Breast epithelium (tissue), 3 donors: ENCODE measurements around the gene ZNF121.
"Not testable (repeated sequence)": the region's sequence is repeated elsewhere in the genome, so short reads cannot be mapped to it uniquely, and the experiment has no call there.

Source experiments
- CTCF ChIP-seq, 3 donors: fragments of 450-650 bp; IDR thresholded peaks; one replicate each; pipeline ENCODE4 v1.5.1; 2016 to 2017; ENCODE audit warnings: antibody characterized with exemption in 3 of 3, mild to moderate bottlenecking in 3 of 3, moderate library complexity in 3 of 3
- POLR2A ChIP-seq: fragments of 450-650 bp; IDR thresholded peaks from one replicate; pipeline ENCODE4 v1.6.1; 2016; ENCODE audit warnings: antibody characterized with exemption, mild to moderate bottlenecking, moderate library complexity
- POLR2AphosphoS5 ChIP-seq, 3 donors: sonication (generic); formaldehyde crosslinking; IDR thresholded peaks; one replicate each; pipeline ENCODE4 v1.6.1; 2017; ENCODE audit warnings: antibody characterized with exemption in 3 of 3

- not testable (repeated sequence) for TF ChIP-seq CTCF (IDR thresholded peaks at IDR 0.05); POLR2A; POLR2AphosphoS5 (IDR thresholded peaks at IDR 0.05)
These were observed 43.0 kb downstream of the ZNF121 start for GRCh38 chr19:9541281-9541680.
